CD4-positive, alpha-beta T cell (primary cell): Measurements from ENCODE around the gene GNPDA1. TPM values are rescaled to one million over a fixed set of nuclear protein-coding genes. Genes with fewer than 3 reads are reported as not detected.

Source experiments
- ATAC-seq: fragments of 200-7000 bp; cut with Tn5 transposase; one replicate; pipeline ENCODE4 v1.10.0; 2022; ENCODE audit warnings: mild to moderate bottlenecking; ENCODE audit not compliant: poor library complexity
- CTCF ChIA-PET: fragments of 350-600 bp; sonication (Branson Sonifier 250); formaldehyde crosslinking; loops from one replicate; lab custom pipeline; 2021; ENCODE audit warnings: antibody characterized with exemption, inconsistent platforms; lab: Charles Lee
- POLR2A ChIA-PET: fragments of 350-600 bp; sonication (Branson Sonifier 250); formaldehyde crosslinking; loops from one replicate; lab custom pipeline; 2021; ENCODE audit warnings: antibody characterized with exemption, inconsistent platforms; lab: Charles Lee
- DNase-seq, 14 experiments: peaks; one replicate each; pipeline ENCODE4 v3.0.0-alpha.2; 2013 to 2020; ENCODE audit warnings: mixed read lengths in 2 of 14
- H3K27ac ChIP-seq, 2 donors: one replicate each; pipeline versions ENCODE4 v1.5.1 to v1.7.0; 2013; ENCODE audit warnings: low read length in 2 of 2, low read depth in 1 of 2, mild to moderate bottlenecking in 1 of 2
- H3K27me3 ChIP-seq, 2 experiments: 1 replicate in 1 of 2; 2 replicates in 1 of 2; pipeline versions ENCODE4 v1.6.1 to v1.7.0; 2013; ENCODE audit warnings: low read length in 2 of 2, control low read depth in 1 of 2, mild to moderate bottlenecking in 1 of 2, moderate library complexity in 1 of 2; ENCODE audit not compliant: insufficient read depth in 2 of 2, control insufficient read depth in 1 of 2
- H3K36me3 ChIP-seq: one replicate; pipeline ENCODE4 v1.6.1; 2013; ENCODE audit warnings: low read length, control low read depth; ENCODE audit not compliant: insufficient read depth
- H3K4me1 ChIP-seq: one replicate; pipeline ENCODE4 v1.6.1; 2013; ENCODE audit warnings: low read length, control low read depth; ENCODE audit not compliant: insufficient read depth
- H3K4me3 ChIP-seq: one replicate; pipeline ENCODE4 v1.5.1; 2013; ENCODE audit warnings: mild to moderate bottlenecking, low read length, moderate library complexity
- H3K9me3 ChIP-seq, 2 experiments: 1 replicate in 1 of 2; 2 replicates in 1 of 2; pipeline versions ENCODE4 v1.6.1 to v1.7.0; 2013; ENCODE audit warnings: low read length in 2 of 2, mild to moderate bottlenecking in 2 of 2, control low read depth in 1 of 2, moderate library complexity in 1 of 2; ENCODE audit not compliant: control insufficient read depth in 1 of 2, insufficient read depth in 1 of 2
- H3K27ac Mint-ChIP-seq: one replicate; pipeline ENCODE4 v1.8.0; 2020; ENCODE audit warnings: mixed read lengths
- H3K27me3 Mint-ChIP-seq: one replicate; pipeline ENCODE4 v1.8.0; 2021; ENCODE audit warnings: mixed read lengths
- H3K36me3 Mint-ChIP-seq: one replicate; pipeline ENCODE4 v1.8.0; 2021; ENCODE audit warnings: low read depth, mixed read lengths
- H3K4me1 Mint-ChIP-seq: one replicate; pipeline ENCODE4 v1.8.0; 2021; ENCODE audit warnings: low read depth, mixed read lengths
- H3K4me3 Mint-ChIP-seq: one replicate; pipeline ENCODE4 v1.8.0; 2020; ENCODE audit warnings: mild to moderate bottlenecking, mixed read lengths
- H3K9me3 Mint-ChIP-seq: one replicate; pipeline ENCODE4 v1.8.0; 2020; ENCODE audit warnings: mixed read lengths
- CTCF ChIP-seq: fragments of 200-600 bp; IDR thresholded peaks from one replicate; pipeline ENCODE4 v1.8.0; 2022; ENCODE audit warnings: antibody characterized with exemption, mild to moderate bottlenecking
- intact Hi-C, 2 experiments: fragments of 100-400 bp; cut with DNase I in 1 of 2; cut with micrococcal nuclease in 1 of 2; formaldehyde crosslinking; loops; one replicate each; pipeline versions ENCODE4 v1.15.1 to v1.9.0; 2023 to 2025; cut with DNase I, micrococcal nuclease
- total RNA-seq, 174 experiments: library from RNA in 2 of 174; stranded (reverse) in 2 of 174; gene quantifications; one replicate each; pipeline ENCODE4 v1.2.3 and lab custom pipeline; 2021 to 2026

The GNPDA1 gene
- total RNA-seq, 2 experiments from 2014 or later, result 5.8 to 6.6 TPM

- Histone ChIP-seq H3K27me3 (no peaks in the 10 kb centered on the region), H3K27ac (no peak overlapping the region), H3K4me1 (peaks cover 29% of the 10 kb centered on the region), H3K4me3 (no peak overlapping the region), H3K9me3 (no peaks in the 10 kb centered on the region), H3K36me3 (no peaks in the 10 kb centered on the region)
- intact Hi-C loops, result no loop called here
- CTCF ChIA-PET, result no interaction called here
- no peak overlapping the region for H3K4me3 Mint-ChIP-seq
- no peak overlapping the region for H3K27ac Mint-ChIP-seq
- POLR2A ChIA-PET, result interaction anchor here (0.9 kb wide), 1 partner anchor 24 kb away, joined by 3 read pairs; no protein-coding TSS in a partner anchor
- ATAC-seq, result no peak
- H3K27me3 Mint-ChIP-seq, result no peaks in the 10 kb centered on the region
- no peak for DNase-seq
- H3K9me3 Mint-ChIP-seq, result no peaks in the 10 kb centered on the region
- TF ChIP-seq CTCF, result no peak
- H3K36me3 Mint-ChIP-seq, result peaks cover 5% of the 10 kb centered on the region
- peaks cover 38% of the 10 kb centered on the region for H3K4me1 Mint-ChIP-seq
Measured at GRCh38 chr5:141954194-141954593, 58.6 kb downstream of the GNPDA1 start.

- no peak overlapping the region for H3K27ac Mint-ChIP-seq
- intact Hi-C loops, result no loop called here
- no peak for DNase-seq
- CTCF ChIA-PET, result interaction anchor here (1.2 kb wide), 1 partner anchor 9 kb away, joined by 3 read pairs; no protein-coding TSS in a partner anchor
- ATAC-seq, result no peak
- Histone ChIP-seq H3K9me3 (no peaks in the 10 kb centered on the region), H3K27ac (no peak overlapping the region), H3K4me1 (peaks cover 7% of the 10 kb centered on the region), H3K4me3 (no peak overlapping the region), H3K27me3 (no peaks in the 10 kb centered on the region), H3K36me3 (no peaks in the 10 kb centered on the region)
- no peaks in the 10 kb centered on the region for H3K27me3 Mint-ChIP-seq
- H3K4me3 Mint-ChIP-seq, result no peak overlapping the region
- no peak for TF ChIP-seq CTCF
- peaks cover 19% of the 10 kb centered on the region for H3K4me1 Mint-ChIP-seq
- peaks cover 5% of the 10 kb centered on the region for H3K36me3 Mint-ChIP-seq
- POLR2A ChIA-PET, result no interaction called here
- no peaks in the 10 kb centered on the region for H3K9me3 Mint-ChIP-seq
Measured at GRCh38 chr5:141952020-141952419, 60.8 kb downstream of the GNPDA1 start.

GRCh38 chr5:141951332-141951781 is 61.5 kb downstream of the GNPDA1 start:
- Mint-ChIP-seq H3K4me1 (peaks cover 16% of the 10 kb centered on the region), H3K27ac (no peak overlapping the region), H3K4me3 (peak overlapping the region; percentile 51), H3K9me3 (no peaks in the 10 kb centered on the region), H3K36me3 (peaks cover 2% of the 10 kb centered on the region), H3K27me3 (no peaks in the 10 kb centered on the region)
- TF ChIP-seq CTCF, result peak; percentile 39
- H3K4me3 ChIP-seq, result no peak overlapping the region
- DNase-seq, result peak in 4 of 14 experiments; percentile 19 to 50 (median 42)
- H3K27me3 ChIP-seq, result no peaks in the 10 kb centered on the region
- ChIA-PET CTCF (no interaction called here), POLR2A (interaction anchor here (0.8 to 0.9 kb wide), 2 partner anchors 9 to 73 kb away, joined by 3 read pairs; no protein-coding TSS in a partner anchor)
- no peaks in the 10 kb centered on the region for H3K9me3 ChIP-seq
- H3K4me1 ChIP-seq, result peaks cover 7% of the 10 kb centered on the region
- peak; percentile 83 for ATAC-seq
- no peak overlapping the region for H3K27ac ChIP-seq
- no peaks in the 10 kb centered on the region for H3K36me3 ChIP-seq
- intact Hi-C loops, result no loop called here

Other genes starting within 250 kb of the GNPDA1 start
- gene PCDH1, start 134.6 kb downstream of the GNPDA1 start, total RNA-seq, result under 1 TPM in 1 of 2 experiments, not detected in 1; 0.17 TPM
- gene DELE1, start 89.2 kb downstream of the GNPDA1 start, total RNA-seq, result 10 to 100 TPM; 60.0 to 61.1 TPM
- gene PCDH12, start 54.8 kb downstream of the GNPDA1 start, total RNA-seq, result not detected
- 10 to 100 TPM in 1 of 2 experiments, 1 to 10 TPM in 1; 8.9 to 10.7 TPM for gene RNF14, start 43.9 kb downstream of the GNPDA1 start, total RNA-seq
- 100 to 1,000 TPM; 185 to 192 TPM for gene NDFIP1, start 95.8 kb upstream of the GNPDA1 start, total RNA-seq